GM23338 (cell line): Measurements from ENCODE around the gene HAGH. TPM values are rescaled to one million over a fixed set of nuclear protein-coding genes. Genes with fewer than 3 reads are reported as not detected.

Experiments used
- ATAC-seq: fragments of 200-7000 bp; cut with Tn5 transposase; 3 replicates; pipeline ENCODE4 v1.9.1; 2020
- DNase-seq: peaks from one replicate; pipeline ENCODE4 v3.0.0-alpha.2; 2015; ENCODE audit warnings: low spot score
- H2AFZ ChIP-seq: fragments of 200-600 bp; sonication (generic); 2 replicates; pipeline ENCODE4 v1.8.0; 2016; ENCODE audit warnings: antibody characterized with exemption, mild to moderate bottlenecking, moderate library complexity
- H3F3A ChIP-seq: fragments of 200-600 bp; sonication (generic); replicated peaks from 2 replicates; pipeline ENCODE4 v1.8.0; 2017; ENCODE audit warnings: antibody characterized with exemption, mixed run types, low read depth
- H3K27ac ChIP-seq: fragments of 200-600 bp; sonication (generic); 2 replicates; pipeline ENCODE4 v1.6.1; 2016; ENCODE audit warnings: low read depth
- H3K27me3 ChIP-seq: fragments of 200-600 bp; sonication (generic); 2 replicates; pipeline ENCODE4 v1.8.0; 2016; ENCODE audit warnings: mild to moderate bottlenecking, mixed run types, moderate library complexity; ENCODE audit not compliant: insufficient read depth
- H3K36me3 ChIP-seq: fragments of 200-600 bp; sonication (generic); 2 replicates; pipeline ENCODE4 v1.8.0; 2016; ENCODE audit warnings: mild to moderate bottlenecking; ENCODE audit not compliant: insufficient read depth
- H3K4me1 ChIP-seq: fragments of 200-600 bp; sonication (generic); 2 replicates; pipeline ENCODE4 v1.8.0; 2016; ENCODE audit warnings: mild to moderate bottlenecking, moderate library complexity; ENCODE audit not compliant: insufficient read depth
- H3K4me2 ChIP-seq: fragments of 200-600 bp; sonication (generic); 2 replicates; pipeline ENCODE4 v1.7.1; 2017; ENCODE audit warnings: mixed run types
- H3K4me3 ChIP-seq: fragments of 200-600 bp; sonication (generic); 2 replicates; pipeline ENCODE4 v1.6.1; 2016; ENCODE audit warnings: mixed run types
- H3K79me2 ChIP-seq: fragments of 200-600 bp; sonication (generic); replicated peaks from 2 replicates; pipeline ENCODE4 v1.8.0; 2017; ENCODE audit warnings: mild to moderate bottlenecking; ENCODE audit not compliant: insufficient read depth
- H3K9me2 ChIP-seq: fragments of 200-600 bp; sonication (generic); 2 replicates; pipeline ENCODE4 v1.8.0; 2017; ENCODE audit not compliant: insufficient read depth
- H4K20me1 ChIP-seq: fragments of 200-600 bp; sonication (generic); replicated peaks from 2 replicates; pipeline ENCODE4 v1.8.0; 2017; ENCODE audit warnings: mild to moderate bottlenecking; ENCODE audit not compliant: insufficient read depth
- H3K27ac Mint-ChIP-seq: 2 replicates; pipeline ENCODE4 v1.8.0; 2020; ENCODE audit warnings: inconsistent platforms, mild to moderate bottlenecking, moderate library complexity, mixed read lengths
- H3K27me3 Mint-ChIP-seq: 3 replicates; pipeline ENCODE4 v1.8.0; 2022; ENCODE audit warnings: low read depth, mild to moderate bottlenecking, moderate library complexity, mixed read lengths, inconsistent platforms; ENCODE audit not compliant: insufficient read depth, poor library complexity
- H3K36me3 Mint-ChIP-seq: 3 replicates; pipeline ENCODE4 v1.8.0; 2021; ENCODE audit warnings: low read depth, mild to moderate bottlenecking, inconsistent platforms, moderate library complexity, mixed read lengths
- H3K4me1 Mint-ChIP-seq: 3 replicates; pipeline ENCODE4 v1.8.0; 2020; ENCODE audit warnings: mild to moderate bottlenecking, inconsistent platforms, mixed read lengths
- H3K4me3 Mint-ChIP-seq: 3 replicates; pipeline ENCODE4 v1.8.0; 2021; ENCODE audit warnings: moderate library complexity, mild to moderate bottlenecking, inconsistent platforms, mixed read lengths
- H3K9me3 Mint-ChIP-seq: 3 replicates; pipeline ENCODE4 v1.8.0; 2020; ENCODE audit warnings: moderate library complexity, mild to moderate bottlenecking, inconsistent platforms, mixed read lengths
- CREB1 ChIP-seq: fragments of 250-450 bp; sonication (Bioruptor Pico); IDR thresholded peaks from 2 replicates; pipeline ENCODE4 v1.5.0; 2020; ENCODE audit warnings: low read depth, mild to moderate bottlenecking, moderate library complexity
- EZH2 ChIP-seq: fragments of 200-600 bp; sonication (generic); IDR thresholded peaks from one replicate; pipeline ENCODE4 v1.8.0; 2017; ENCODE audit warnings: antibody characterized with exemption, mild to moderate bottlenecking, low read depth; ENCODE audit not compliant: unreplicated experiment
- EZH2phosphoT487 ChIP-seq: fragments of 200-600 bp; sonication (generic); IDR thresholded peaks from one replicate; pipeline ENCODE4 v1.8.1; 2018; ENCODE audit warnings: antibody characterized with exemption; ENCODE audit not compliant: unreplicated experiment
- JUNB ChIP-seq: IDR thresholded peaks from one replicate; pipeline ENCODE4 v1.6.1; 2016; ENCODE audit warnings: antibody characterized with exemption; ENCODE audit not compliant: unreplicated experiment
- POLR2AphosphoS5 ChIP-seq: IDR thresholded peaks from 2 replicates; pipeline ENCODE4 v1.6.1; 2016; ENCODE audit warnings: antibody characterized with exemption, low read depth
- STAT1 ChIP-seq: IDR thresholded peaks from one replicate; pipeline ENCODE4 v1.6.1; 2016; ENCODE audit warnings: antibody characterized with exemption; ENCODE audit not compliant: unreplicated experiment
- ZNF114 ChIP-seq: fragments of 250-450 bp; sonication (Bioruptor Pico); IDR thresholded peaks from 2 replicates; pipeline ENCODE4 v1.5.0; 2020; ENCODE audit warnings: mild to moderate bottlenecking, moderate library complexity
- polyA plus RNA-seq: library from polyadenylated mRNA; unstranded; fragments of >200 nt; fragmentation: Nextera tagmentation; extraction: Ambion mirVana; gene quantifications from 2 replicates; pipeline ENCODE4 v1.2.1, GENCODE V29; 2016
- total RNA-seq: library from RNA; depleted of rRNA; stranded (reverse); fragments of >200 nt; shearing (Covaris generic); gene quantifications from 2 replicates; pipeline ENCODE4 v1.2.3, GENCODE V29; 2014
- TF ChIP-seq, protein P1 (sequence below): fragments of 250-450 bp; sonication (Bioruptor Pico); IDR thresholded peaks from 2 replicates; pipeline ENCODE4 v1.5.0; 2020; ENCODE audit warnings: mild to moderate bottlenecking, moderate library complexity
- TF ChIP-seq, protein P2 (sequence below): IDR thresholded peaks from 2 replicates; pipeline ENCODE4 v1.6.1; 2016; ENCODE audit warnings: antibody characterized with exemption

HAGH gene
- total and polyA plus RNA-seq, 2 experiments from 2014 or later: 24.7 to 28.9 TPM

DNA sequence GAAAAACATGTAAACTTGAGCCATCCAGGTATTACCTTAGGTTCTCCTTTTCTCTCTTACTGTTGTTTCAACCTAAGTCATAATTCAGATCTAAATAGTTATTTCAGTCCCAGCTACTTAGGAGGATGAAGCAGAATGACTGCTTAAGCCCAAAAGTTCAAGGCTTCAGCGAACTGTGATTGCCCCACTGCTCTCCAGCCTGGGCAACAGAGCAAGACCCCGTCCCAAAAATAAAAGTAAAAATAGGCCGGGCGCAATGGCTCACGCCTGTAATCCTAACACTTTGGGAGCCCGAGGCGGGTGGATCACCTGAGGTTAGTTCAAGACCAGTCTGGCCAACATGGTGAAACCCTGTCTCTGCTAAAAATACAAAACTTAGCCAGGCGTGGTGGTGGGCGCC lies 35.8 kb upstream of the HAGH start (continued):
- TF ChIP-seq, protein P1, sequence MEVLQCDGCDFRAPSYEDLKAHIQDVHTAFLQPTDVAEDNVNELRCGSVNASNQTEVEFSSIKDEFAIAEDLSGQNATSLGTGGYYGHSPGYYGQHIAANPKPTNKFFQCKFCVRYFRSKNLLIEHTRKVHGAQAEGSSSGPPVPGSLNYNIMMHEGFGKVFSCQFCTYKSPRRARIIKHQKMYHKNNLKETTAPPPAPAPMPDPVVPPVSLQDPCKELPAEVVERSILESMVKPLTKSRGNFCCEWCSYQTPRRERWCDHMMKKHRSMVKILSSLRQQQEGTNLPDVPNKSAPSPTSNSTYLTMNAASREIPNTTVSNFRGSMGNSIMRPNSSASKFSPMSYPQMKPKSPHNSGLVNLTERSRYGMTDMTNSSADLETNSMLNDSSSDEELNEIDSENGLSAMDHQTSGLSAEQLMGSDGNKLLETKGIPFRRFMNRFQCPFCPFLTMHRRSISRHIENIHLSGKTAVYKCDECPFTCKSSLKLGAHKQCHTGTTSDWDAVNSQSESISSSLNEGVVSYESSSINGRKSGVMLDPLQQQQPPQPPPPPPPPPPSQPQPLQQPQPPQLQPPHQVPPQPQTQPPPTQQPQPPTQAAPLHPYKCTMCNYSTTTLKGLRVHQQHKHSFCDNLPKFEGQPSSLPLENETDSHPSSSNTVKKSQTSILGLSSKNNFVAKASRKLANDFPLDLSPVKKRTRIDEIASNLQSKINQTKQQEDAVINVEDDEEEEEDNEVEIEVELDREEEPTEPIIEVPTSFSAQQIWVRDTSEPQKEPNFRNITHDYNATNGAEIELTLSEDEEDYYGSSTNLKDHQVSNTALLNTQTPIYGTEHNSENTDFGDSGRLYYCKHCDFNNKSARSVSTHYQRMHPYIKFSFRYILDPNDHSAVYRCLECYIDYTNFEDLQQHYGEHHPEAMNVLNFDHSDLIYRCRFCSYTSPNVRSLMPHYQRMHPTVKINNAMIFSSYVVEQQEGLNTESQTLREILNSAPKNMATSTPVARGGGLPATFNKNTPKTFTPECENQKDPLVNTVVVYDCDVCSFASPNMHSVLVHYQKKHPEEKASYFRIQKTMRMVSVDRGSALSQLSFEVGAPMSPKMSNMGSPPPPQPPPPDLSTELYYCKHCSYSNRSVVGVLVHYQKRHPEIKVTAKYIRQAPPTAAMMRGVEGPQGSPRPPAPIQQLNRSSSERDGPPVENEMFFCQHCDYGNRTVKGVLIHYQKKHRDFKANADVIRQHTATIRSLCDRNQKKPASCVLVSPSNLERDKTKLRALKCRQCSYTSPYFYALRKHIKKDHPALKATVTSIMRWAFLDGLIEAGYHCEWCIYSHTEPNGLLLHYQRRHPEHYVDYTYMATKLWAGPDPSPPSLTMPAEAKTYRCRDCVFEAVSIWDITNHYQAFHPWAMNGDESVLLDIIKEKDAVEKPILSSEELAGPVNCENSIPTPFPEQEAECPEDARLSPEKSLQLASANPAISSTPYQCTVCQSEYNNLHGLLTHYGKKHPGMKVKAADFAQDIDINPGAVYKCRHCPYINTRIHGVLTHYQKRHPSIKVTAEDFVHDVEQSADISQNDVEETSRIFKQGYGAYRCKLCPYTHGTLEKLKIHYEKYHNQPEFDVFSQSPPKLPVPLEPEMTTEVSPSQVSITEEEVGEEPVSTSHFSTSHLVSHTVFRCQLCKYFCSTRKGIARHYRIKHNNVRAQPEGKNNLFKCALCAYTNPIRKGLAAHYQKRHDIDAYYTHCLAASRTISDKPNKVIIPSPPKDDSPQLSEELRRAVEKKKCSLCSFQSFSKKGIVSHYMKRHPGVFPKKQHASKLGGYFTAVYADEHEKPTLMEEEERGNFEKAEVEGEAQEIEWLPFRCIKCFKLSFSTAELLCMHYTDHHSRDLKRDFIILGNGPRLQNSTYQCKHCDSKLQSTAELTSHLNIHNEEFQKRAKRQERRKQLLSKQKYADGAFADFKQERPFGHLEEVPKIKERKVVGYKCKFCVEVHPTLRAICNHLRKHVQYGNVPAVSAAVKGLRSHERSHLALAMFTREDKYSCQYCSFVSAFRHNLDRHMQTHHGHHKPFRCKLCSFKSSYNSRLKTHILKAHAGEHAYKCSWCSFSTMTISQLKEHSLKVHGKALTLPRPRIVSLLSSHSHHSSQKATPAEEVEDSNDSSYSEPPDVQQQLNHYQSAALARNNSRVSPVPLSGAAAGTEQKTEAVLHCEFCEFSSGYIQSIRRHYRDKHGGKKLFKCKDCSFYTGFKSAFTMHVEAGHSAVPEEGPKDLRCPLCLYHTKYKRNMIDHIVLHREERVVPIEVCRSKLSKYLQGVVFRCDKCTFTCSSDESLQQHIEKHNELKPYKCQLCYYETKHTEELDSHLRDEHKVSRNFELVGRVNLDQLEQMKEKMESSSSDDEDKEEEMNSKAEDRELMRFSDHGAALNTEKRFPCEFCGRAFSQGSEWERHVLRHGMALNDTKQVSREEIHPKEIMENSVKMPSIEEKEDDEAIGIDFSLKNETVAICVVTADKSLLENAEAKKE (CRISPR knock-in tag): no peak
- TF ChIP-seq EZH2 (no peak), JUNB (no peak), STAT1 (no peak)

DNA sequence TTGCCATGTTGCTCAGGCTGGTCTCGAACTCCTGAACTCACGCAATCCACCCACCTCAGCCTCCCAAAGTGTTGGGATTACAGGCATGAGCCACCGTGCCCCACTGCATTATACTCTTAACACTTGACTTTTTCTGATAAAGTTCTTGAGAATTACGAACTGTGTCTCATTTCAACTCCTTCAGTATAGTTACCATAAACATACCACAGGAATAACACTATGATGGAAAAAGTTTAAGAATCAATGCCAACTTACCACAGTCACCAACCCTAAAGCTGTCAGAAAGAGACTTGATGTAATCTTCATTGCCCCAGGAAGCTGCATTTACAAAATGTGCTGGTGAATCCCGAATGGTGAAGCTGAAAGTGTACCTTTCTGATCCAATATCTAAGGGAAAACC lies 35.1 kb upstream of the HAGH start:
- no peaks in the 10 kb centered on the region for H4K20me1 ChIP-seq
- ATAC-seq: no peak
- no peaks in the 10 kb centered on the region for H3K79me2 ChIP-seq
- no peaks in the 10 kb centered on the region for H3K9me2 ChIP-seq
- Mint-ChIP-seq H3K36me3 (no peaks in the 10 kb centered on the region), H3K27me3 (peaks cover 16% of the 10 kb centered on the region), H3K4me1 (no peaks in the 10 kb centered on the region), H3K27ac (no peak overlapping the region), H3K4me3 (no peak overlapping the region), H3K9me3 (no peaks in the 10 kb centered on the region)
- H3K4me2 ChIP-seq: no peak overlapping the region
- no peaks in the 10 kb centered on the region for H3F3A ChIP-seq
- no peaks in the 10 kb centered on the region for H3K36me3 ChIP-seq
- no peak for DNase-seq
- H3K27me3 ChIP-seq: no peaks in the 10 kb centered on the region
- no peak overlapping the region for H3K4me3 ChIP-seq
- TF ChIP-seq, protein P1 (CRISPR knock-in tag): no peak
- TF ChIP-seq ZNF114 (no peak), JUNB (no peak), STAT1 (no peak), EZH2phosphoT487 (no peak), CREB1 (CRISPR knock-in tag) (no peak), POLR2AphosphoS5 (no peak), EZH2 (no peak)
- TF ChIP-seq, protein P2, sequence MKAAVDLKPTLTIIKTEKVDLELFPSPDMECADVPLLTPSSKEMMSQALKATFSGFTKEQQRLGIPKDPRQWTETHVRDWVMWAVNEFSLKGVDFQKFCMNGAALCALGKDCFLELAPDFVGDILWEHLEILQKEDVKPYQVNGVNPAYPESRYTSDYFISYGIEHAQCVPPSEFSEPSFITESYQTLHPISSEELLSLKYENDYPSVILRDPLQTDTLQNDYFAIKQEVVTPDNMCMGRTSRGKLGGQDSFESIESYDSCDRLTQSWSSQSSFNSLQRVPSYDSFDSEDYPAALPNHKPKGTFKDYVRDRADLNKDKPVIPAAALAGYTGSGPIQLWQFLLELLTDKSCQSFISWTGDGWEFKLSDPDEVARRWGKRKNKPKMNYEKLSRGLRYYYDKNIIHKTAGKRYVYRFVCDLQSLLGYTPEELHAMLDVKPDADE: no peak
- no peaks in the 10 kb centered on the region for H3K4me1 ChIP-seq
- no peak overlapping the region for H2AFZ ChIP-seq
- H3K27ac ChIP-seq: no peak overlapping the region
